H54 (cell line): ENCODE results near the gene OSBPL9.
"Not testable (repeated sequence)": the region's sequence is repeated elsewhere in the genome, so short reads cannot be mapped to it uniquely, and the experiment has no call there.

Experiments used
- DNase-seq: peaks from one replicate; pipeline ENCODE4 v3.0.0; 2011; ENCODE audit warnings: low spot score, mixed read lengths; ENCODE audit not compliant: insufficient read length
- FAIRE-seq: peaks from 3 replicates; lab custom pipeline; 2011; peaks lifted over from hg19 to GRCh38; lab: Jason Lieb, UNC
- POLR2A ChIP-seq: IDR thresholded peaks from 2 replicates; pipeline ENCODE4 v1.6.1; 2011; ENCODE audit warnings: low read depth, mild to moderate bottlenecking, low read length

The OSBPL9 gene

DNA sequence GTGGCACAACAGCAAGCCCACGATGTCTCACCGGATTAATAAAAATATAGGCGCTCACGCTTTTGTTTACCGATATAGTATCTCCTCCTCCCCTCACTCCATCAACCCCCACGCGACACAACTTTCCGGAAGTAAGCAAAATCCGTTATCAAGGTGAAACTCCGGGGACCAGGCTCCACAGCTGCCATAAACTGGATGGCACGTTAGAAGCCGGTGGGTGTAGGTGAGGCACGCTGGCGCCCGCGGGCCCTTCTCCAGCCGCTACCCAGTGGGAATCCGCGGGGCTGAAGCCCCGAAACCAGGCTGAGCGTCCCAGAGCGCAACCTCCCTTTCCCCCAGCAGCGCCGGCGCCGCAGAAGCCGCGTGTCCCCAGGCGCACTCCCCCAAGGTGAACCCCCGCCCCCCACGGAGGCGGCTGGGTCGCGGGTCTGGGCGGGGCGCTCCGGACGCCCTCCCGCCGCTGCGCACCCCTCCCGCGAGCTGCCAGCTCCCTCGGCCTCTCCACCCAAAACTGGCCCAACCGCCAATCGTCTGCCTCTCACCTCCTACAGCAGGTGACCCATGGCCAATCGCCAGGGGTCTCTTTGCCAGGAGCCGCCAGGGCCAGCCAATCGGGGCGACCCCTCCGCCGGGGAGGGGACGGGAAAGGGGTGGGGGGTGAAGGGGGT is 112.4 kb downstream of the OSBPL9 start:
- FAIRE-seq (peak; percentile 85), DNase-seq (peak; percentile 96)
- peak; percentile 62 for TF ChIP-seq POLR2A

DNA sequence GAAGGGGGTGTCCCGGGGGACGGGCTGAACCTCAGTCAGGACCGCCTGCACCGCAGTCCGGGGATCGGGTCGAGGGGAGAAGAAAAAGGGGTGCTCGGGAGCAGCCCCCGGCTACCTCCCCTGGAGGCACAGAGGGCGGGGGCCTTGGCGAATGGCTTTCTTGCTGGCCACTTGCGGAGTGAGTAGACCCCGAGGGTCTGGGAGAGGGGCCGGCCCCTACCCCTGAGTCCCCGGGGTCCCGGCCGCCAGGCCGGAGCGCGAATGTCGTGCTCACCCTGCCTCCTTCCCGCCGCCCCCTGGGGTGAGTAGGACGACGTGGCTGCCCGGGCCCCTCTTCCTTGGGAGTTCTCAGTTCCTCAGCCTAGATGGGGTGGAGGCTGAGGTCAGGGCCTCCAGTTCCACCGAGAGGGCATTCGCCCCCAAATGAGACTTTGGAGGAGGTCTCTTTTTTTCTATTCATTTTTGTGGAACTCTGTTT is 113.0 kb downstream of the OSBPL9 start:
- TF ChIP-seq POLR2A, result peak; percentile 38; the same call in 1 of the 2 replicates
- FAIRE-seq (no peak), DNase-seq (peak; percentile 23)

DNA sequence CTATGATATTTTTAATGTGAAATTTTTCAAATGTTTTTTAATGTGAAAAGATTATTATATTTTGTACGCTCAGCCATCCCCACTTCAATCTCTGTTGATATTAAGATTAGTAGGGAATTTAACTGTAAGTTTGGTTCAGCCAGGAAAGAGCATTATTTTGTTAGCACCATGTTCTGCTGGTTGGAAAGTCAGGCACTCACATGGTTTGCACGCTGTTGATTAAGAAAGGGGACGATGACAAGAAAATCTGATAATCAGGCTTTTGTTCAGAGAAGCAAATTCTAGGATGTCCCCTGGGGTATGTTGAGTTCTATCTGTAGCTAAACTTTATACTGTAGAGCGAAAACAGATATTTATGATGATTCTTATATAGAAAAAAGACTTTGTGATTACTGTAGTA is 115.1 kb downstream of the OSBPL9 start:
- FAIRE-seq (no peak), DNase-seq (no peak)
- no peak for TF ChIP-seq POLR2A

DNA sequence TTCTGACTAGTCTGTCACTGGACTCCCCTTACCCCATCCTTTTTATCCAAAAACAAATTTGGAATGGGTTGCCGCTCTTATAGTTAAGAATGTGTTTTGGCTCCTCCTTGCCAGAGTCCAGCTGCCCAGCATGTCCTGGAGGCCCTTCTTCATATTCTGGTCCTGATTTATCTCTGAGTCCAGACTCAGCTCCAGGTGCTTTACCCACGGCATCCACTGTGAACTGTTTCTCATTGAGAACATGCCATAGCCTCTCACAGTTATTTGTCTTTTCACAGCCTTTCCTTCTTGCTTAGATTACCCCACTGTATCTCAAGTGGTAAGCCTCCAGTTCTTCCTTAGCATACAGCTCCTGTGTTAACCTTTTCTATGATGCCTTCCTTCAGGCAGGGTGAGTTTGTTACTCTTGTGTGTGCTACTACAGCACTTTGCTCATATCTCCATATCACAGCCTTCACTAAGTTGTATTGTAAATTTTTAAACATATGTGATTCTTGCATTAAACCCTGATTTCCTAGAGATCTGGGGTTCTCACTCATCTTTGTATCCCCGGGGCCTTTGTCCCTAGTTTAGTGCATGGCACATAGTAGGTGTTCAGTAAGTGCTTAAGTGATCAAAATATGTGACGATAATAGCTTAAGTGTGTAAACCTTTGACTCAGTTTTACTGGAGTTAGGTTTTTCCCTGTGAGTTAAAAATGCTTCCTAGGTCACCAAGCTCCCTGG is 116.0 kb downstream of the OSBPL9 start:
- no peak for DNase-seq
- no peak for TF ChIP-seq POLR2A
- peak; percentile 20 for FAIRE-seq

DNA sequence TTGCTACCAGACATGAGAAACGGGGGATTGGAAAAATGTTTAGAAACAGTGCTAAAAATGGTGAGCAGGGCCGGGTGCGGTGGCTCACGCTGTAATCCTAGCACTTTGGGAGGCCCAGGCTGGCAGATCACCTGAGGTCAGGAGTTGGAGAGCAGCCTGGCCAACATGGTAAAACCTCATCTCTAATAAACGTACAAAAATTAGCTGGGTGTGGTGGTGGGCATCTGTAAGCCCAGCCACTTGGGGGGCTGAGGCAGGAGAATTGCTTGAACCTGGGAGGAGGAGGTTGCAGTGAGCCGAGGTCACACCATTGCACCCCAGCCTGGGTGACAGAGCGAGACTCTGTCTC is 116.5 kb downstream of the OSBPL9 start:
- not testable (repeated sequence) for FAIRE-seq, DNase-seq

DNA sequence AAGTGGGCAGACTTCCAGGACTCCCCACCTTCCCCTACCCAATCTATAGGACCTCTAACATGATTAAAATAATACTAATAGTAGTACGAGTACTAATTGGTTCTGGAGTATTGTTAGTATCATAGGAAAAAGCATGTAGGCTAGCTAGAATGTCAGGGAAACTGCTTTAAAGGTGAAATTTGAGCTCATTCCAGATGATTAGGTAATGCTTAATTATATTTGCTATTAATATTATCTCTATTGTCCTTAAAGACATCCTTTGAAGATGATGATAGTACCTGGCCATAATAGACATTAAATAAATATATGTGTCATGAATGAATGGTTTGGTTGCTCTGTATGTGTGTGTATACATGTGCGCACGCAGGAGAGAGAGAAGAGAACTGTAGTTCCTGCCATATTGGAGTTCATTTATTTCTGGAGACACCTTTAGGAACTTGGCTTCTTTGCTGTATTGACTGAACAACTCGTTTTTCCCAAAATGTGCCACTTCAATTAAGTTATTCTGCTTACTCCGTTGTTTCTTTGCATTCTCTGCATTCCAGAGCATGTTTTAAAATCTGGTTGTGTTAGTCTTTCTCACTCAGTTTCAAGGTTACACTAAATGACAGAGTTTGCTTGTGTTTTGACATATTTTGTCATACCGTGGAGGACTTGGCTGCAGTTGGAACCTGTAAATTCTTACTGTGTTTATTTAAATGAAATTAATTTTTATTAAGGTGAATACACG is 117.1 kb downstream of the OSBPL9 start:
- no peak for TF ChIP-seq POLR2A
- FAIRE-seq, result peak; percentile 27
- DNase-seq, result no peak

DNA sequence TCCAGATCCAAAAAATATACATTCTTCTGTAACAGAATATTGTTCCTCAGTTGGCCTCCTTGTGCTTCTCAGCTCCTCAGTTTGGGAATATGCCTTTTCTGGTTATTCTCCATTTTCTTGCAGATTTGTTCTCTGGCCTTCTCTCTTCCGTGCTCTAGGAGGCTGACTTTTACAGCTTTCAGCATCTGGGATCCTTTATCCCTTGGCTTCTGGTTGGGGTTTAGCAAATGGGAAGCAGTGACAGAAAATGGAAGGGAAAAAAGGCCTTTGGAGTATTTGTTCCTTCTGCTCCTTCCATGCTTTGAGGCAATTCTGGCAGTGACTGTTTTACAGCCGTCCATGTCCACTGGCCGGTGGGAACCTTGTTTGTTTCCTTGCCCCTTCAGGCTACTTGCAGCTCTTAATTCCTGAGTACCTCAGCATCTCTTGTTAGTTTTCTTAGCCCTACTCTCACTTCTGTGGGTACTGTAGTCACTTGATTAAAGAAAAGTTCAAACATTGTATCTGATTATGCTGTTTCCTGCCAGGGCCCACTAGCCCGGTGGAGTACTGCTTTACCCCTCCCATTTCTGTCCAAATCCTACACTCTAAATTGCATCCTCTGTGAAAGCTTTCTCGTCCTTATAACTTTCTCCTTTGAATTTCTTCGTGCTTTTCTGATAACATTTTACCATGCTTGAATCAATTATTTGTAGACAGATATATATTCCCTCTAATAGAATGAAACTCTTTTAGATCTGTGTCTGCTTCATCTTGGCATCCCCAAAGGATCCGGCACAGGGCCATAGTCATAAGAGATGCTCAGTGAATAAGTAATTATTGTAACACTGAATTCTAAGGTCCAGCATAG is 118.2 kb downstream of the OSBPL9 start:
- no peak for TF ChIP-seq POLR2A
- DNase-seq (no peak), FAIRE-seq (peak; percentile 43)

DNA sequence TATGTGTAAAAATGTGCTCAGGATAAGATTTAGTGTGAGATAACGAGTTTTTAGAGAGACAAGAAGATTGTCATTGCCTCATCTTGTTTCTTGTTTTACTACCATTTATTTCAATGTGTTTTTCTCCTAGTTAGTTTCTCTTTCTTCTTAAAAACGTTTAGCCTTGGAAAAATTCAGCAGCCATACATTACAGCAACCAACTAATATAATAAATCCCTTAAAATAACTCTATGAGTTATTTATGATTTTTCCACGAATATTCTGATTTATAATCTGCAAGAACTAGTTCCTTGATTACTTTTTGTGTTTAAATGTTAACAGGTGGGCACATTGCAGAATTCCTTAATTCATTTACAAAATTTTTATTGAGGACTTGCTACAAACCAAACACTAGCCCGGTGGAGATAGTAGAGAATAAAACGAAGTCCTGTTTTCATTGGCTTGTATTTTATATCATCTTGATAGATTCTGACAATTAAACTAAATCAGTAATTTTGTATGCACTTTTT is 118.9 kb downstream of the OSBPL9 start:
- FAIRE-seq (no peak), DNase-seq (no peak)
- no peak for TF ChIP-seq POLR2A

DNA sequence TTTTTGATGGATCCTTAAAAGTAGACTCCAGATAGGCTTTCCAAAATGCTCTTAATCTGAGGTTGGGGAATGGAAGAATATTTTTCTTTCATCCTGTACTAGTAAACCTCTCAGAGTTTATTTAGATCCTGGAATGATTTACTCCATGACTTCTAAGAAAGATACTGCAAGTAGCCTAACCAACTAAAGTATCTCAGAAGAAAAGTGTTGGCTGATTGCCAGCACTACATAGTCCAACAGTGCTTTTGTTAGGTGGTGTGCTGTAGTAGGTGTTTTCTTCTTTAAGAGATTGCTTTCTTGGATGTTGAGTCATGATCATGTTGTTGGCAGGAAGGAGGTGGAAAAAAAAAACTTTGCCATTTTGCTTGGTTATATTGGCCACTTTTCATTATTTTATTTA is 119.8 kb downstream of the OSBPL9 start:
- FAIRE-seq (peak; percentile 97), DNase-seq (no peak)
- no peak for TF ChIP-seq POLR2A

DNA sequence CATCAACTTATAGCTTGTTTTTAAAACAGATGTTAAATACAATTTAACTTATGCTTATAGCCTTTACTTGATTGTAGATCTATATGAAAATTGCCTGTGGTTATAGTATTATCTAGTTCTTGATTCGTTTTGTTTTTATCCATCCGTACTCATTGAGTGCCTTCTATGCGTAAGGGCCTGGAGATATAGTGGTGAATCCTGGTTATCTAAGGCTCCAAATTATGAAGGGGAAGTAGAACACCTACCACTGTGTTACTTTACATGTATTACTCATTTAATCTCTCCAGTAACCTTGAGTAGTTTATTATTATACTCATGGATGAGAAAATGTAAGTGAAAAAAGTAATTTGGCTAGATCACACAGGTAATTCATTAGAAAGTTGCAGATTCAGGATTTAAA is 121.8 kb downstream of the OSBPL9 start:
- TF ChIP-seq POLR2A, result no peak
- FAIRE-seq (peak; percentile 43), DNase-seq (no peak)

DNA sequence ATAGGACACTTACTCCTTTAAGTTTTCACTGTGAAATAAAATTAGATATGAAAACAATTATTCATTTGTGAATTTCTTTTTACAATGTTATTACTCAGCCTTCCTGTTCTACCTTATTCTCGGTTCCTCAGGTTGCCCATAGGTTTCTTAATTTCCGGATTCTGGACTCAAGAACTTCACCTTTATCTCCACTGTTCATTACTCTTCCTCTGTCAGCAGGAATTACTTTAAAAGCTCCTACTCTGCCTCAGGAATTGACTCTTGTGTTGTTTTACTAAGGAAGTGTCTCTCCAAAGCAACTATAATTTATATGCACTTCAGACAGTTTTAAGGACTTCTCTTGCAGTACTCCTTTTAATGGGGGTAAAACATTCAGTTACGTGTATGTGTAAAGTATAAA is 123.8 kb downstream of the OSBPL9 start:
- DNase-seq (no peak), FAIRE-seq (no peak)
- no peak for TF ChIP-seq POLR2A

DNA sequence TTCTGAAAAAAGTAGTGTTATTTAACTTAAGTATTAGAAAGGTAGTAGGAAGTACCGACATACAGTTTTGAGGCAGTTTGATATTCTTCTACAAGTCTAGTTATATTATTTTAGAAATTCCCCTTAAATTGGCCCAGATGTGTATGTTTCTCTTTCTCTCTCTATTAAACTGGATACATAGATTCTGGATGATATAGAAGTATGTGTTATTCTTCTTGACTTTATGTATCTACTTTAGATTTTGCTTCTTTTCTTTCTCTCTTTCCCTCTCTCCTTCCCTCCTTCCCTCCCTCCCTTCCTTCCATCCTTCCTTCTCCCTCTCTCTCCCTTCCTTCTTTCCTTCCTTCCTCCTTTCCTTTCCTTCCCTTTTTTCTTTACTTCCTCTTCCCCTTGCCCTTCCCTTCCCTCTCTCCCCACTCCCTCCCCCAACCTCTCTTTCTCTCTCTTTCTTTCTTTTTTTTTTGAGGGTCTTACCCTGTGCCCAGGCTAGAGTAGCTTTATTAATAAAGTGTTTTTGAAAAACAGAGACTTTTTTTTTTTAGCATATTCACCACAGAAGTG is 124.3 kb downstream of the OSBPL9 start:
- no peak for TF ChIP-seq POLR2A
- FAIRE-seq (no peak), DNase-seq (no peak)
